Adrenal gland (tissue), 5 donors: ENCODE measurements around the gene IGSF11.
"Not testable (repeated sequence)": the region's sequence is repeated elsewhere in the genome, so short reads cannot be mapped to it uniquely, and the experiment has no call there.

Experiments
- POLR2A ChIP-seq, 2 donors: fragments of 450-650 bp; IDR thresholded peaks; one replicate each; pipeline ENCODE4 v1.6.1; 2017; ENCODE audit warnings: antibody characterized with exemption in 2 of 2, mild to moderate bottlenecking in 2 of 2, moderate library complexity in 1 of 2
- TF ChIP-seq, protein P1 (sequence below), 6 experiments: fragments of 450-650 bp in 4 of 6; fragments of 200-600 bp in 2 of 6; sonication (generic) in 1 of 6; IDR thresholded peaks; 1 replicate in 5 of 6; 2 replicates in 1 of 6; pipeline versions ENCODE4 v1.5.1 to v1.8.0; 2016 to 2021; ENCODE audit warnings: antibody characterized with exemption in 6 of 6, mild to moderate bottlenecking in 2 of 6, moderate library complexity in 1 of 6
- donor health status: DM: no; HTN: no; CAD: no.

- TF ChIP-seq, protein P1, sequence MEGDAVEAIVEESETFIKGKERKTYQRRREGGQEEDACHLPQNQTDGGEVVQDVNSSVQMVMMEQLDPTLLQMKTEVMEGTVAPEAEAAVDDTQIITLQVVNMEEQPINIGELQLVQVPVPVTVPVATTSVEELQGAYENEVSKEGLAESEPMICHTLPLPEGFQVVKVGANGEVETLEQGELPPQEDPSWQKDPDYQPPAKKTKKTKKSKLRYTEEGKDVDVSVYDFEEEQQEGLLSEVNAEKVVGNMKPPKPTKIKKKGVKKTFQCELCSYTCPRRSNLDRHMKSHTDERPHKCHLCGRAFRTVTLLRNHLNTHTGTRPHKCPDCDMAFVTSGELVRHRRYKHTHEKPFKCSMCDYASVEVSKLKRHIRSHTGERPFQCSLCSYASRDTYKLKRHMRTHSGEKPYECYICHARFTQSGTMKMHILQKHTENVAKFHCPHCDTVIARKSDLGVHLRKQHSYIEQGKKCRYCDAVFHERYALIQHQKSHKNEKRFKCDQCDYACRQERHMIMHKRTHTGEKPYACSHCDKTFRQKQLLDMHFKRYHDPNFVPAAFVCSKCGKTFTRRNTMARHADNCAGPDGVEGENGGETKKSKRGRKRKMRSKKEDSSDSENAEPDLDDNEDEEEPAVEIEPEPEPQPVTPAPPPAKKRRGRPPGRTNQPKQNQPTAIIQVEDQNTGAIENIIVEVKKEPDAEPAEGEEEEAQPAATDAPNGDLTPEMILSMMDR (IDR thresholded peaks at IDR 0.05) = not testable (repeated sequence)
- not testable (repeated sequence) for TF ChIP-seq POLR2A (IDR thresholded peaks at IDR 0.05)
Observed at GRCh38 chr3:118975476-118975875, 59.2 kb downstream of the IGSF11 start.
